Activated CD8-positive, alpha-beta memory T cell treated with anti-CD3 and anti-CD28 coated beads for 1 hour (primary cell): ENCODE measurements around the gene ZC3H18.

Source experiments
- DNase-seq, 2 donors: peaks; one replicate each; pipeline ENCODE4 v3.0.0-alpha.2; 2020; ENCODE audit warnings: low read depth in 1 of 2; ENCODE audit errors: extremely low read depth in 1 of 2

ZC3H18 gene

DNA sequence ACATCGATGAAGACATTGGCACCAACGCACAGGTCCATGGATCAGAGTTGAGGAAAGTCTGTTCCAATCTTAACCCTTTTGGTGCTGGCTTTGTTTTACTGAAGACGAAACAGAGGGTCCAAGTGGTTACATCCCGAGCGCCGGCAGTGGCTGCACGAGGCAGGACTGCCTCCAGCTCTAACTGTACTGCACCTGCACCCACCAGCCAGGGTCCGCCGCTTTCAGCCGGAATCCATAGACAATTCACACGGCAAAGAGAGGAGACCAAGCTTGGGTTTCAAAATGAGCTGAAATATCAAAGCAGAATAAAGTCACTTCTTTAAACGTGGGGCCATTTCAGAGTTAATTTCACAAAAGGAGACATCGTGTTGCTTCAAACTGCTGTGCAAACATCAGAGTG, 21.2 kb upstream of the ZC3H18 start:
- no peak for DNase-seq

- no peak for DNase-seq
Observed at GRCh38 chr16:88549671-88550245, 20.4 kb upstream of the ZC3H18 start.

GRCh38 chr16:88550246-88550661, 19.9 kb upstream of the ZC3H18 start:
- DNase-seq = no peak

GRCh38 chr16:88552166-88552565, 18.0 kb upstream of the ZC3H18 start:
- DNase-seq = no peak

DNA sequence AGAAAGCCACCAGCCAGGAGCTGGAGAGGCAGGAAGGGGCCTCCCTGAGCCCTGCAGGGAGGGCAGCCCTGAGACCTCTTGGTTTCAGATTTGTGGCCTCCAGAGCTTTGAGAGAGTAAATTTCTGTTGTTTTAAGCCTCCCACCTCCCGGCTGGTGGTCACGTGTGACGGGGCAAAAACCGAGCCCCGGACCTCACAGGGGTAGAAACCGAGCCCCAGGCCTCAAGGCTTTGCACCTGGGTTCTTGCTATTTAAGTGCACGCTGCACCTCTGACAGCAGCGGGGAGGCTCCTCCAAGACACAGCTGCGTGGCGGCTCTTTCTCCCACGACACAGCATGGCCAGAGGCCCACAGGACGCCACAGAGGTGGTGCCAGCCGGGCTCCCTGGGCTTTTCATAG, 17.4 kb upstream of the ZC3H18 start:
- no peak for DNase-seq

- DNase-seq = no peak
Observed at GRCh38 chr16:88553739-88554138, 16.5 kb upstream of the ZC3H18 start.

- DNase-seq = no peak
Observed at GRCh38 chr16:88554711-88555264, 15.4 kb upstream of the ZC3H18 start.

- no peak for DNase-seq
Observed at GRCh38 chr16:88556294-88556988, 13.8 kb upstream of the ZC3H18 start.

- no peak for DNase-seq
Observed at GRCh38 chr16:88558457-88559442, 11.5 kb upstream of the ZC3H18 start.

GRCh38 chr16:88560714-88561484, 9.3 kb upstream of the ZC3H18 start:
- DNase-seq = no peak

GRCh38 chr16:88561485-88562359, 8.5 kb upstream of the ZC3H18 start:
- DNase-seq = peak; percentile 9 to 37

DNA sequence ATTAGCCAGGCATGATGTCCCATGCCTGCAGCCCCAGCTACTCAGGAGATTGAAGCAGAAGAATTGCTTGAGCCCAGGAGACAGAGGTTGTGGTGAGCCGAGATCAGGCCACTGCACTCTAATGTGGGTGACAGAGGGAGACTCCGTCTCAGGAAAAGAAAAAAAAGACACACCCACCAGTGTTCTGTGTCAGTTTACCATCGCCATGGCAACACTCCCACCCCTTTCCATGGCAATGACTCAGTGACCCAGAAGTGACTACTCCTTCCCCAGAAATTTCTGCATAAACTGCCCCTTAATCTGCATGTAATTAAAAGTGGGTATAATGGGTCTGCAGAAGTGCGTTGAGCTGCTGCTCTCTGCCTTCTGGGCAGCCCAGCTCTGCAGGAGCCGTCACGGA, 4.0 kb upstream of the ZC3H18 start:
- no peak for DNase-seq

GRCh38 chr16:88568710-88569613, 1.2 kb upstream of the ZC3H18 start:
- DNase-seq = no peak

DNA sequence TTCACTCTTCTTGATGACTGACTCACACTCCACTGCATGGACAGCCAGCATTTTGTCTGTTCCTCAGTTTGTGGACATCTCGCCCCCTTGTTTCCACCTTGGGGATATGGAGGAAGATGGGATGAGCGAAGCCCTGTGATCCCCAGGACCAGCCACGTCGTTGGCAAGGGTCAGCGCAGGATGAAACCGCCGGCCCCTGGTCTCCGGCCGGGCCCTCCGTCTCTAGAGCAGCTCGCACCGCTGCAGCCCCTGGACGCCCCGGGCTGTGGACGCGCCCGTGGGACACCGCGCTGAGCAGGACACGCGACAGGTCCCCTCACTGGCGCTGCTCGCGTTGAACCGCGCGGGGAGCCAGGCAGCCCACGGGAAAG, 604 bp upstream of the ZC3H18 start:
- no peak for DNase-seq

- DNase-seq = peak in 1 of 2 donors; percentile 17
Observed at GRCh38 chr16:88570691-88571092, 489 bp downstream of the ZC3H18 start.

GRCh38 chr16:88575251-88575650, 5.0 kb downstream of the ZC3H18 start:
- DNase-seq = no peak

- no peak for DNase-seq
Observed at GRCh38 chr16:88576307-88576706, 6.1 kb downstream of the ZC3H18 start.

DNA sequence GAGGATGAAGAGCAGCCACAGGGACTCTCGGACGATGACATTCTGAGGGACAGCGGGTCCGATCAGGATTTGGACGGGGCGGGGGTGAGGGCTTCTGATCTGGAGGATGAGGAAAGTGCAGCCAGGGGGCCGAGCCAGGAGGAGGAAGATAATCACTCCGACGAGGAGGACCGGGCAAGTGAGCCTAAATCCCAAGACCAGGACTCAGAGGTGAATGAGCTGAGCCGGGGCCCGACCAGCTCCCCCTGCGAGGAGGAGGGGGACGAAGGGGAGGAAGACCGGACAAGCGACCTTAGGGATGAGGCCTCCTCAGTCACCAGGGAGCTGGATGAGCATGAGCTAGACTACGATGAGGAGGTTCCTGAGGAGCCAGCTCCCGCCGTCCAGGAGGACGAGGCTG, 7.0 kb downstream of the ZC3H18 start:
- DNase-seq = no peak
